GM12892 (cell line): Measurements from ENCODE around the gene RBFOX1.

Experiments used
- POLR2A ChIP-seq: IDR thresholded peaks from 2 replicates; pipeline ENCODE4 v1.6.1; 2011; ENCODE audit warnings: low read depth, low read length, control low read depth
- POLR2AphosphoS5 ChIP-seq: IDR thresholded peaks from 2 replicates; pipeline ENCODE4 v1.6.1; 2011; ENCODE audit warnings: low read depth, low read length, control low read depth

- TF ChIP-seq POLR2AphosphoS5: no peak
- no peak for TF ChIP-seq POLR2A
Observed at GRCh38 chr16:7381671-7382070, 49.0 kb downstream of the RBFOX1 start.
